Skeletal muscle tissue (tissue), 4 donors: ENCODE measurements around the gene LRCOL1. TPM values are rescaled to one million over a fixed set of nuclear protein-coding genes. Genes with fewer than 3 reads are reported as not detected.

Source experiments
- H3K27ac ChIP-seq: one replicate; pipeline ENCODE4 v1.7.0; 2013; ENCODE audit warnings: mild to moderate bottlenecking, low read depth, low read length, inconsistent platforms
- H3K27me3 ChIP-seq, 3 donors: one replicate each; pipeline ENCODE4 v1.7.0; 2013; ENCODE audit warnings: low read length in 3 of 3; ENCODE audit not compliant: control insufficient read depth in 3 of 3, insufficient read depth in 3 of 3
- H3K36me3 ChIP-seq, 3 donors: one replicate each; pipeline ENCODE4 v1.7.0; 2013; ENCODE audit warnings: low read length in 3 of 3; ENCODE audit not compliant: control insufficient read depth in 3 of 3, insufficient read depth in 3 of 3
- H3K4me1 ChIP-seq, 3 donors: one replicate each; pipeline ENCODE4 v1.7.0; 2013; ENCODE audit warnings: low read length in 3 of 3, mild to moderate bottlenecking in 3 of 3; ENCODE audit not compliant: control insufficient read depth in 3 of 3, insufficient read depth in 3 of 3
- H3K4me3 ChIP-seq, 3 donors: one replicate each; pipeline ENCODE4 v1.7.0; 2013; ENCODE audit warnings: low read length in 3 of 3
- H3K9ac ChIP-seq, 3 donors: one replicate each; pipeline ENCODE4 v1.7.0; 2013; ENCODE audit warnings: low read length in 3 of 3, mild to moderate bottlenecking in 3 of 3, moderate library complexity in 2 of 3, low read depth in 1 of 3
- H3K9me3 ChIP-seq, 3 donors: one replicate each; pipeline ENCODE4 v1.7.0; 2013; ENCODE audit warnings: low read length in 3 of 3; ENCODE audit not compliant: control insufficient read depth in 3 of 3
- total RNA-seq: library from RNA; depleted of rRNA; stranded (reverse); fragments of >200 nt; gene quantifications from one replicate; pipeline ENCODE4 v1.2.3, GENCODE V29; 2014
- donor health status: Osteomylitis.

LRCOL1 gene
- total RNA-seq, 1 donor from 2014 or later: 1.0 TPM

GRCh38 chr12:132569856-132570480 is 40.4 kb downstream of the LRCOL1 start:
- no peaks in the 10 kb centered on the region for H3K9me3 ChIP-seq
- peaks cover 7 to 26% (median 16%) of the 10 kb centered on the region in 3 donors for H3K36me3 ChIP-seq
- H3K4me3 ChIP-seq: no peak overlapping the region
- no peak overlapping the region for H3K9ac ChIP-seq
- H3K27ac ChIP-seq: no peak overlapping the region
- H3K4me1 ChIP-seq: no peaks in the 10 kb centered on the region
- H3K27me3 ChIP-seq: no peaks in the 10 kb centered on the region

GRCh38 chr12:132568826-132569480 is 41.4 kb downstream of the LRCOL1 start:
- Histone ChIP-seq H3K9ac (no peak overlapping the region), H3K36me3 (peaks cover 2 to 17% (median 11%) of the 10 kb centered on the region in 3 donors), H3K9me3 (no peaks in the 10 kb centered on the region), H3K4me1 (no peaks in the 10 kb centered on the region), H3K27me3 (no peaks in the 10 kb centered on the region), H3K27ac (no peak overlapping the region), H3K4me3 (no peak overlapping the region)

GRCh38 chr12:132568301-132568700 is 42.1 kb downstream of the LRCOL1 start:
- Histone ChIP-seq H3K4me3 (no peak overlapping the region), H3K9me3 (no peaks in the 10 kb centered on the region), H3K36me3 (peaks cover 2 to 13% (median 11%) of the 10 kb centered on the region in 3 donors), H3K4me1 (no peaks in the 10 kb centered on the region), H3K27me3 (no peaks in the 10 kb centered on the region), H3K27ac (no peak overlapping the region), H3K9ac (no peak overlapping the region)

GRCh38 chr12:132566516-132567131 is 43.8 kb downstream of the LRCOL1 start:
- H3K27ac ChIP-seq: no peak overlapping the region
- no peaks in the 10 kb centered on the region for H3K9me3 ChIP-seq
- H3K27me3 ChIP-seq: no peaks in the 10 kb centered on the region
- no peak overlapping the region for H3K9ac ChIP-seq
- H3K4me1 ChIP-seq: no peaks in the 10 kb centered on the region
- peaks cover 2 to 11% (median 10%) of the 10 kb centered on the region in 3 donors for H3K36me3 ChIP-seq
- H3K4me3 ChIP-seq: no peak overlapping the region

- no peaks in the 10 kb centered on the region for H3K9me3 ChIP-seq
- no peaks in the 10 kb centered on the region for H3K27me3 ChIP-seq
- H3K4me3 ChIP-seq: no peak overlapping the region
- H3K36me3 ChIP-seq: peaks cover 2 to 8% (median 5%) of the 10 kb centered on the region in 3 donors
- H3K27ac ChIP-seq: no peak overlapping the region
- no peak overlapping the region for H3K9ac ChIP-seq
- H3K4me1 ChIP-seq: peaks cover 6 to 8% (median 6%) of the 10 kb centered on the region in 3 donors
Measured at GRCh38 chr12:132565365-132565764, 45.0 kb downstream of the LRCOL1 start.

- H3K9me3 ChIP-seq: no peaks in the 10 kb centered on the region
- H3K4me3 ChIP-seq: no peak overlapping the region
- no peaks in the 10 kb centered on the region for H3K27me3 ChIP-seq
- no peak overlapping the region for H3K27ac ChIP-seq
- no peak overlapping the region for H3K9ac ChIP-seq
- H3K36me3 ChIP-seq: peaks cover 2 to 8% (median 5%) of the 10 kb centered on the region in 3 donors
- H3K4me1 ChIP-seq: peaks cover 6 to 14% (median 10%) of the 10 kb centered on the region in 3 donors
Measured at GRCh38 chr12:132563911-132564310, 46.5 kb downstream of the LRCOL1 start.

GRCh38 chr12:132562489-132563021 is 47.8 kb downstream of the LRCOL1 start:
- Histone ChIP-seq H3K36me3 (peaks cover 2 to 7% (median 2%) of the 10 kb centered on the region in 3 donors), H3K4me3 (no peak overlapping the region), H3K9ac (no peak overlapping the region), H3K4me1 (peaks cover 6 to 17% (median 10%) of the 10 kb centered on the region in 3 donors), H3K27me3 (no peaks in the 10 kb centered on the region), H3K27ac (no peak overlapping the region), H3K9me3 (no peaks in the 10 kb centered on the region)

GRCh38 chr12:132561427-132562156 is 48.8 kb downstream of the LRCOL1 start:
- no peak overlapping the region for H3K9ac ChIP-seq
- H3K4me3 ChIP-seq: no peak overlapping the region
- H3K4me1 ChIP-seq: peaks cover 6 to 17% (median 10%) of the 10 kb centered on the region in 3 donors
- H3K27ac ChIP-seq: no peak overlapping the region
- H3K27me3 ChIP-seq: no peaks in the 10 kb centered on the region
- H3K9me3 ChIP-seq: no peaks in the 10 kb centered on the region
- H3K36me3 ChIP-seq: peaks cover 2 to 7% (median 2%) of the 10 kb centered on the region in 3 donors

GRCh38 chr12:132560614-132561426 is 49.6 kb downstream of the LRCOL1 start:
- Histone ChIP-seq H3K4me3 (peak overlapping the region; percentile 30 to 58 (median 54)), H3K27ac (no peak overlapping the region), H3K27me3 (no peaks in the 10 kb centered on the region), H3K36me3 (peaks cover 2 to 4% (median 2%) of the 10 kb centered on the region in 3 donors), H3K9ac (peak overlapping the region in 1 of 3 donors; percentile 69), H3K9me3 (no peaks in the 10 kb centered on the region), H3K4me1 (peaks cover 6 to 17% (median 10%) of the 10 kb centered on the region in 3 donors)
